T-helper 2 cell (primary cell): ENCODE results near the gene TOPORS.
"Not testable (repeated sequence)": the region's sequence is repeated elsewhere in the genome, so short reads cannot be mapped to it uniquely, and the experiment has no call there.

ENCODE experiments used
- DNase-seq, 5 experiments: peaks; one replicate each; pipeline versions ENCODE4 v3.0.0 to v3.0.0-alpha.2; 2012 to 2022
- total RNA-seq, 2 donors: gene quantifications; one replicate each; lab custom pipeline; 2026; lab: John Stamatoyannopoulos, UW

Gene TOPORS
- 131 to 138 reads per million in 2 donors for total RNA-seq

DNA sequence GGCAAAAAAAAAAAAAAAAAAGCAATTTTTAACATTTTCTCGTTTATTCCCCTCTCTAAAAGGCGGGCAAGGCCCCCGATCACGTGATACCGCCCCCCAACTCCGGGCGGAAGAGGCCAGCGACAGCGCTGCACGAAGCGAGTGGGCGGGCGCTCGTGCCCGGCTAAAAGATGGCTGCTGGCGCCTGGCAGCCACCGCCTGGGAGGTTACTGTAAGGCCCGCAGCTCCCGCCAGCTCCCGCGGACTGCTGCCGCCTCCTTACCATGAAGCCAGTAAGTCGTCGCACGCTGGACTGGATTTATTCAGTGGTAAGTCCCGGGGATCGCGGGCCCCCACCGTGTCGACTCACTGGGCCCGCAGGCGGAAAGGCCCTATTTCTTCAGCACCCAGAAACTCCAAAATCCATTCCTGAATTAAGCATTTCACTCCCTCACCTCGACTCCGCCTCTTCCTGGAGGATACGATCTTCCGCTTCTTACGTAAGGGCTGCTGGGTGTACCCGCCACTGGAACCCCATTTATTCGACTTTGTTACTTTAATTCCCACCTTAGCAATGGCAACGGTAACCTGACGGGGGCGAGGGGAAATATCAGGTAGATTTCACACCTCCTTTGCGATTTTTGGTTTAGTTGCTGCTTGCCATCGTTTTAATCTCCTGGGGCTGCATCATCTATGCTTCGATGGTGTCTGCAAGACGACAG lies at the start of gene TOPORS, which contains the start of gene SMIM27:
TOPORS (minus strand) TSS at position 415 of the 701 bp plus-strand sequence; CDS start at position 265, 150 bp downstream.
SMIM27 (plus strand) TSS at position 156 of the 701 bp plus-strand sequence; CDS start at position 264, 108 bp downstream.
- DNase-seq = peak; percentile 78 to 95 (median 85)

DNA sequence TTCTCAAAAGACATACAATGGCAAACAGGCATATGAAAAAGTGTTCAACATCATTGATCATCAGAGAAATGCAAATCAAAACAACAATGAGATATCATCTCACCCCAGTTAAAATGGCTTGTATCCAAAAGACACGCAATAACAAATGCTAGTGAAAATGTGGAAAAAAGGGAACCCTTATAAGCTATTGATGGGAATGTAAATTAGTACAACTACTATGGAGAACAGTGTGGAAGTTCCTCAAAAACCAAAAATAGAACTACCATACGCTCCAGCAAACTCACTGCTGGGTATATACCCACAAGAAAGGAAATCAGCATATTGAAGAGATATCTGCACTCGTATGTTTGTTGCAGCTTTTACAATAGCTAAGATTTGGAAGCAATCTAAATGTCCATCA lies 46.6 kb upstream of the TOPORS start:
- DNase-seq = not testable (repeated sequence)

- DNase-seq = no peak
These were observed 44.5 kb upstream of the TOPORS start for GRCh38 chr9:32596936-32597335.

DNA sequence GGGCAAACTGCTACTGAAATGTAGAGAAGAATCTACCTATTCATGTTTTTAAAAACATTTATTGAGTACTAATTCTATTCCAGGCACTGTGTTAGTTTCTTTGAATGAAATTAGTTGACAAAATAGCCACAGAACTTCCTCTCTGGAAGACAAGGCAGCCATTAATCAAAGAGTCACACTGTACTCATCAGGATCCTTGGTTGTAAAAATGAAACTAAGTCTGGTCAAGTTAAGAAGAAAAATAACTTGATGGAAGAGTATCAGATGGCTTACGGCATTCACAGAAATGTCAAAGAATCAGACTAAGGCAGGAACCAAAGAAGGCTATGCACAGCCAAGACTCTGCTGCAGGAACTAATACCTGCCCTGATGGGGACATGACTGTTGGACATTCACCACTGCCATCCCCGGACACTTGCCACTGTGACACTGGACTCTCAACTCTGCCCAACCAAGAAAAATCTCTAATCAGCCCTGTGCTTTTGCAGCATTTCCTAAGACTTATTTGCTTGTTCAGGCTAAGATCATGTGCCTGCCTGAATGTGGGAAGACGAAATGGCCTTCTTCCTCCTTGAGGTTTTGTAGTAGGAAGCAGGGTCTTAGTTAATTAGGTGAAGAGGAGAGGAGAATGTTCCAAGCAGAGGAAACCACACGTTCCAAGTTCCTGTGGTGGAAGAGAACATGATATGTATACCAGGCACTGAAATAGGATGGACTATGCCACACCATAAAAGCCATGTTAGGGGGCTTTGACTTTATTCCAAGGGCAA lies 43.9 kb upstream of the TOPORS start:
- DNase-seq = no peak

DNA sequence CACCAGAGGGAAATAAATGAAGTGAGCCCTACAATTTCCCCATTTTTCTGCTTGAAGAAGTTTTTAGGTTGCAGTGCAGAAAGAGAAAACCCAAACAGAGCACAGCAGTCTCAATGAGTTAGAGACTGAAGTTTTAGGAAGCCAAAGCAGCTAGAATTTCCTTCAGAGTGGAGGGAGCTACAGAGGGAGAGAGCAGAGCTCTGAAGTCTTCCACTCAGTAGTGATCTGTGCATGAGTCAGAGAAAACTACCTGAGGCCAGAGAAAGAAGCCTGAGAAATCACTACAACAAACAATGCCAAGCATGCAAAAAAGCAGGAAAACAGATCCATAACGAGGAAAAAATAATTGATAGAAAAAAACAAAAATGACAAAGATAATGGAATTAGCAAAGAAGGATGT lies 38.5 kb upstream of the TOPORS start:
- no peak for DNase-seq

- no peak for DNase-seq
These were observed 38.1 kb upstream of the TOPORS start for GRCh38 chr9:32590476-32590875.

DNA sequence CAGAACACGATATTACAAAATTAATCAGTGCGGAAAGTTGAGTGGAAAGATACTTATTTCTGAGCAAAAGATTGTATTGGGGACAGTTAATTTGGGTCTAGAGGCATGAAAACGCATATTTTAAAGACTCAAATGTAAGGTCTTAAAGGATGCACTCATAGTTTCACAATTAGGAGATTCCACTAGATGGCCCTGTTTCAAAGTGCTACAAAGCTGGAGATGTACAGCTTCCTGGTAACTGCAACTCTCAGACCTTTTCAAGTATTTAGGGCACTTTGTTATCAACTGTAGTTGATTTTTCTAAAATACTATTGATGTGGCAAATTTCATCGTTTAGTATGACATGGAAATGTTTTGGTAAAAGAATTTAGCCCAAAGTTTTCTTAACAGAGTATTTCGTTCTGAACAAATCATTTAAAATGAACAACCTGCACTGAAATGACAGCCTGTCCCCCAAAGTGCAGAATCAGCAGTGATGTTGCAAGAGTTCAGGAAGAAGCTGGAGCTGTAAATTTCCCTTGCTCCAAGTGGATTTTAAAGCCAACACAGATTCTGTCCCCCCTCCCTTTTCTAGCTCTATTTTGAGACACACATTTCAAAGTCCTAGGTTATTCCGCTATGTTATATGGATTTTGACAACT lies 36.8 kb upstream of the TOPORS start:
- DNase-seq = peak in 1 of 5 experiments; percentile 41

- peak in 1 of 5 experiments; percentile 17 for DNase-seq
These were observed 35.5 kb upstream of the TOPORS start for GRCh38 chr9:32587901-32588300.

- no peak for DNase-seq
These were observed 32.4 kb upstream of the TOPORS start for GRCh38 chr9:32584784-32585183.

DNA sequence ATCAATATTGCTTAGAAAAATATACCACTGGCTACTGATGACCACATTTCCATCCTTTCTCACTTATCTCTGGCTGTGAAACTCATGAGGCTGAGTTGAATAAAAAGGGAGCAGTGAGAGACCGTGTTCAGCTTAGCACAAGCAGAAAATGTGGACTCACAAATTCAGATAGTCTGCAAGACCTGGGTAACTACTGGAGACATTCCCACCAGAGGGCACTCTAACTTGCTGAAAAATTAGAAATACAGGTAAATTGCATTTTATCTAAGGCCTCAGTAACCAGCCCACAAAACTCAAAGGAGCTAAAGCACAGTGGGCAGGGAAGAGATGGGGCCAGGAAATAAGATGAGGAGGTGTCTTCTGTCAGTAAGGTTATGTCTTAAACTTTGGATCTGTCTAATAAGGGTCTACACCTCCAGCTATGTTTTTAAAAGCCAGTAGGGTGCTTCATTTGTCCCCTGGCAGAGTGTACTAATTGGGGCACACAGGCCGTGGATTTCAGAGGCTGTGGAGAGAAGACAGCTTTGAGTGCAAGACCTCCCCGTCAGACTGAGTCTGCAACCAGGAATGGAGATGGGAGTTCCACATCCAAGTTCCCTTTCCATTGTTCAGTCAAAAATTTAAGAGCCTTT lies 29.2 kb upstream of the TOPORS start:
- peak in 2 of 5 experiments; percentile 1 to 63 for DNase-seq

GRCh38 chr9:32580631-32581300 lies 28.4 kb upstream of the TOPORS start:
- no peak for DNase-seq

DNA sequence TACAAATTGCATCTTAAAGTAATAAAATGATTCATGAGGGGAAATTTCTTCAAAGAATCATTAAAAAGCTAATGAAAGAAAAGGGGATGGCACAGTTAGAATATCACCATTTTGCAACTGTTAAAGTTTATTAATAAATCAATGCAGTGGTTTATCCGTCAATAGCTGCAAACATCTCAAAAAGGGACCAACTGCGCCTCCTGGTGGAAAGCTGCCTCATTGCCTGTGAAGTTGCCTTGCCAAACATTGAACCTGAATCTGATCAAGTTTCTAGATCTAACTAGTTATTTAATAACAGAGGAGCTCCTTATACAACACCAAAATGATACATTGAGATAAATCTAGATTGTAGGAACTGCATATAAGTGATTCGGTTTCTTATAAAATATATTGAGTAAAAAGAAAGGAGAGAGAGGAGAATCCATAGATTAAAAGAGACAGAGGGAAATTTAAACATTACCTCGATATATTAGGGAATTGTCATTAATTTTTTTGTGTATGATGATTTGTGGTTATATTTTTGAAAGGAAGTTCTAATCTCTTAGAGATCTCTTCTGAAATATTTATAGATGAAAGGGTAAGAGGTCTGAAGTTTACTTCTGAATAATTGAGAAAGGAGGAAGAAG lies 27.4 kb upstream of the TOPORS start:
- DNase-seq = peak; percentile 48 to 70 (median 63)

DNA sequence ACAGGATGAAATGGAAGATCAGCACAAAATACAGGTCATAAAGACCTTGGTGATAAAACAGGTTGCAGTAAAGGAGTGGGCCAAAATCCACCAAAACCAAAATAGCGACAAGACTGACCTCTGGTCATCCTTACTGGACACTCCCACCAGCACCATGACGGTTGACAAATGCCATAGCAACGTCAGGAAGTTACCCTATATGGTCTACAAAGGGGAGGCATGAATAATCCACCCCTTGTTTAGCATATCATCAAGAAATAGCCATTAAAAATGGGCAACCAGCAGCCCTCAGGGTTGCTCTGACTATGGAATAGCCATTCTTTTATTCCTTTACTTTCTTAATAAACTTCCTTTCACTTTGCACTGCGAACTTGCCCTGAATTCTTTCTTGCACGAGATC lies 26.6 kb upstream of the TOPORS start:
- no peak for DNase-seq

- DNase-seq = no peak
These were observed 24.9 kb upstream of the TOPORS start for GRCh38 chr9:32577316-32577715.

DNA sequence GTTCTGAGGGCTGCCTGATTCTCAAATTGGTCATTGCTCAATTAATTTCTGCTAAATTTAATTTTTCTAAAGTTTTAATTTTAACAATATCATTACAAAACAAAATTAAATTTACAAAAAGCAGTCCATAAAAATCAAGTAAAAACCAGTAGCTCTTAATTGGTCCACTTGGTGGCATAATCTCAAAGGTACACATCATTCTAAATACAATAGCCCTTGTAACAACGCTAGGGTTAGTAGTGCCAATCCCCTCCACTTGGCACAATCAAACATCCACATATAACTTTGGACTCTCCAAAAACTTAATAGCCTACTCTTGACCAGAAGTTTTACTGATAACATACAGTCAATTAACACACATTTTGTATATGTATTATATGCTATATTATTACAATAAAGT lies 22.5 kb upstream of the TOPORS start:
- DNase-seq = no peak

GRCh38 chr9:32573821-32574220 lies 21.4 kb upstream of the TOPORS start:
- DNase-seq = no peak

GRCh38 chr9:32572900-32573523 lies 20.6 kb upstream of the TOPORS start, which contains the start of gene NDUFB6:
Gene NDUFB6, minus strand, starts transcription at chr9:32573159. Its CDS starts 99 bp downstream, at chr9:32573060.
- peak; percentile 88 to 98 (median 93) for DNase-seq

- DNase-seq = peak in 4 of 5 experiments; percentile 59 to 90 (median 64)
These were observed 19.8 kb upstream of the TOPORS start for GRCh38 chr9:32571969-32572899.

DNA sequence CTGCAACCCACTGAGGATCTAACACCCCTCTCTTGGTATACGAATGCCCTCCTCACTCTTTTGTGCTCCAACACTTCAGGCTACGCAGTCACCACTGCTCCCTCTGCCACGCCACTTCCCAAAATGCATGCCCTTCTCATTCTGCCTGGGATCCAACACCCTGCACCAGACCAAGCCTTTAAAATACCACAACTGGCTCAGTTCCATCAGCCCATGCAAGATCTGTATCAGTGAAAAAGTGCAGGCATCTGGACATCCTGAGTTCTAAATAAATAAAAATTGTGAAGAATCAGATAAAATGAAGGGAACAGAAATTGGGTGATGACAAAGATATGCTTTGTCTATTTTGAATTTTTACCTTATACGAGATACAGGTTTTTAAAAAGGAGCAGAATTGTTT lies 17.9 kb upstream of the TOPORS start:
- no peak for DNase-seq

DNA sequence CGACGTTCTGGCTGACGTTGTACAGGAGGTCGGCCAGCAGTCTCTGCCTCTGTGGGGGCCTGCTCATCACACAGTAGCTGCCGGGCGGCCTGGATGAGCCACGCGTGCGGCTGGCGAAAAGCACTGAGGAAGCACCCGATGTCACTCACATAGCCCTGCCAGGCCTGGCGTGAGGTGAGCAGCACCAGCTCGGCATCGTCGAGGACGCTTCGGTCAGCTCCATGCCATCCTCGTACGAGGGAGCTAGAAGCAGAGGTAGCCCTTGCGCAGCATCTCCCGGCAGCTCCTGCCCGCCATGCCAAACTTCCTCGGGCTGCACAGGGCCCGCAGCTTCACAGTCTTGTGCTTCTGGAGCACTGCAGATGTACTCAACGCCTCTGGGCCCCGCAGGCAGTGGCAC lies 14.4 kb upstream of the TOPORS start:
- no peak for DNase-seq
